Measurements from ENCODE around the gene AVPI1.

- TF ChIP-seq POLR2AphosphoS5 (IDR thresholded peaks at IDR 0.05): no peak
- TF ChIP-seq, protein P1, sequence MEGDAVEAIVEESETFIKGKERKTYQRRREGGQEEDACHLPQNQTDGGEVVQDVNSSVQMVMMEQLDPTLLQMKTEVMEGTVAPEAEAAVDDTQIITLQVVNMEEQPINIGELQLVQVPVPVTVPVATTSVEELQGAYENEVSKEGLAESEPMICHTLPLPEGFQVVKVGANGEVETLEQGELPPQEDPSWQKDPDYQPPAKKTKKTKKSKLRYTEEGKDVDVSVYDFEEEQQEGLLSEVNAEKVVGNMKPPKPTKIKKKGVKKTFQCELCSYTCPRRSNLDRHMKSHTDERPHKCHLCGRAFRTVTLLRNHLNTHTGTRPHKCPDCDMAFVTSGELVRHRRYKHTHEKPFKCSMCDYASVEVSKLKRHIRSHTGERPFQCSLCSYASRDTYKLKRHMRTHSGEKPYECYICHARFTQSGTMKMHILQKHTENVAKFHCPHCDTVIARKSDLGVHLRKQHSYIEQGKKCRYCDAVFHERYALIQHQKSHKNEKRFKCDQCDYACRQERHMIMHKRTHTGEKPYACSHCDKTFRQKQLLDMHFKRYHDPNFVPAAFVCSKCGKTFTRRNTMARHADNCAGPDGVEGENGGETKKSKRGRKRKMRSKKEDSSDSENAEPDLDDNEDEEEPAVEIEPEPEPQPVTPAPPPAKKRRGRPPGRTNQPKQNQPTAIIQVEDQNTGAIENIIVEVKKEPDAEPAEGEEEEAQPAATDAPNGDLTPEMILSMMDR (IDR thresholded peaks at IDR 0.05): no peak
These were observed 35.1 kb upstream of the AVPI1 start for GRCh38 chr10:97721871-97722780.

All from gastroesophageal sphincter (tissue), 3 donors.